GM12873 (cell line): ENCODE measurements around the gene ZC3H10.

Experiments used
- TF ChIP-seq, protein P1 (sequence below): IDR thresholded peaks from 2 replicates; pipeline ENCODE4 v1.5.1; 2012; ENCODE audit warnings: low read depth, mild to moderate bottlenecking, moderate library complexity, low read length, control low read depth; ENCODE audit not compliant: insufficient read depth; ENCODE audit errors: missing control alignments

Gene ZC3H10

DNA sequence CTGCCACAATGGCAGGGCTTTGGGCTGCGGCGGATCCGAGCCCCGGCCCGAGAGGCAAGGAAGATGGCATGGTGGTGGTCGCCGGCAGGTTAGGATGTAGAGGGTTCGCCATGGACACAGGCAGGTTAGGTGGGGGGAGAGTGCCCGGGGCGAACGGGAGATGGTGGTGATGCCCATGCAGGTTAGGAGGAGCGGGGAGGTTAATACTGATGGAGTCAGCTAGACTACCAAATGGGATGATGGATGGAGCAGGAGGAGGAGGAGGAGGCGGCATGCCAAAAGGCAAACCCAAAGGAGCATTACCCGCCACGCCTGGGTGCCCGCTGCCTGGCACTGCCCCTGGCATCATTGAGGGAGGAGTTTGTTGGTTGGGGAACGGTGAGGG, 46.3 kb downstream of the ZC3H10 start:
- TF ChIP-seq, protein P1, sequence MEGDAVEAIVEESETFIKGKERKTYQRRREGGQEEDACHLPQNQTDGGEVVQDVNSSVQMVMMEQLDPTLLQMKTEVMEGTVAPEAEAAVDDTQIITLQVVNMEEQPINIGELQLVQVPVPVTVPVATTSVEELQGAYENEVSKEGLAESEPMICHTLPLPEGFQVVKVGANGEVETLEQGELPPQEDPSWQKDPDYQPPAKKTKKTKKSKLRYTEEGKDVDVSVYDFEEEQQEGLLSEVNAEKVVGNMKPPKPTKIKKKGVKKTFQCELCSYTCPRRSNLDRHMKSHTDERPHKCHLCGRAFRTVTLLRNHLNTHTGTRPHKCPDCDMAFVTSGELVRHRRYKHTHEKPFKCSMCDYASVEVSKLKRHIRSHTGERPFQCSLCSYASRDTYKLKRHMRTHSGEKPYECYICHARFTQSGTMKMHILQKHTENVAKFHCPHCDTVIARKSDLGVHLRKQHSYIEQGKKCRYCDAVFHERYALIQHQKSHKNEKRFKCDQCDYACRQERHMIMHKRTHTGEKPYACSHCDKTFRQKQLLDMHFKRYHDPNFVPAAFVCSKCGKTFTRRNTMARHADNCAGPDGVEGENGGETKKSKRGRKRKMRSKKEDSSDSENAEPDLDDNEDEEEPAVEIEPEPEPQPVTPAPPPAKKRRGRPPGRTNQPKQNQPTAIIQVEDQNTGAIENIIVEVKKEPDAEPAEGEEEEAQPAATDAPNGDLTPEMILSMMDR, result no peak

DNA sequence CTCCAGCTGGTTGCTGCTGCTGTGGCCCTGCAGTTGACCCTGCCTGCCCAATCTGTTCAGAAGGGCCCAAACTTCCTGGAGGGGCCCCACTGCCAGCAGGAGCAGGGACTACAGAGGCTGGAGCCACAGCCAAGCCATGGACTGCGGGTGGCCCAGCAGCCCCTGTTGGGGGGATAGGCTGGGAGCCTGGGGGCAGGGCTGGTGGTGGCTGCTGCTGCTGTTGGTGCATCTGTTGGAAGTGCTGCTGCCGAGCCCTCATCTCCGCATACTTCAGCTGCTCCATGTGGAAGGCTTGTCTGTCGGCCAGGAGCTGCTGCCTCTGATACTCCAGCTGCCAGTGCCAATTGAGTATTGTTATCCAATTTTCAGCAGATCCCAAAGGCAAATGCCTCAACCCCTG, 47.3 kb downstream of the ZC3H10 start:
- TF ChIP-seq, protein P1, result no peak

DNA sequence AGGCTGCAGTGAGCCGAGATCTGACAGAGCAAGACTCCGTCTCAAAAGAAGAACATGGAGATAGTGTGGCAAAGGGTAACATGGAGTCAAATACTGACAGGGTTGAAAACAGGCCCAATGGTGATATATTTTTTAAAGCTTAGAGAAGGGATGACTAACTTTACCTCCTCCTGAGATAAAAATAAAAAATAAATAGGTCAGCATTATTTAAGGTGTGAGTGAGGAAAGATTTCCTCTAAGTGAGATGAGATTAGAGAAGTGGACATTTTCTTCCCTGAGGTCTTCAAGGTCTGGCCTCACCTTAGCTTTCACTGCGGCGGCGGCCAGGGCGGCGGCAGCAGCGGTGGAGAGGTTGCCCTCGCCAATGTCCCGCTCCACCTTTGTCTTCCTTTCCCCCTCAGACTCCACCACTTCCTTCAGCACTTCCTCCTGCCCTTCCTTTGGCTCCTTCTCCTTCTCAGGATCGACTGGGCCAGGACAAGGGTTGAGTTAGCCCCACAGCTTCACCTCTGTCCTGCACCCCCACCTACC, 51.2 kb downstream of the ZC3H10 start:
- TF ChIP-seq, protein P1, result no peak

DNA sequence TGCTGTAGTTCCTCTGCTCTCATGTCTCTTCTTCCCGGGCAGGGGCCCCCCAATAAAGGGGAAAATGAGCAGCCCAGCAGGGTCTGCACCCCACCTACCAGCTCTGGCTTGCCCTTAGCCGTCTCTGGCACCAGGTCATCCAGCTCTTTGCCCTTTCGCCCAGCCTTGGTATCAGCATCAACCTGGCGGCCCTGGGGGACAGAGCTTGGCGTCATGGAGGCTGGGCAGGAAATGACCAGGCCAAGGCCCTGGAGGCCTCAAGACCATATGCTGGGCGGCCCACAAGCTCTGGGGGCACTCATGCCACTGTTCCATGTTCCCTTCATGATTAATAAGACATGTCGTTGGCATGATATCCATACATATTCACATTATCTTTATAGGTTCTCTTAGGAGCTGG, 54.8 kb downstream of the ZC3H10 start:
- TF ChIP-seq, protein P1, result no peak
